HG03378 (cell line): ENCODE data around the gene OARD1.
"Not testable (repeated sequence)": the region's sequence is repeated elsewhere in the genome, so short reads cannot be mapped to it uniquely, and the experiment has no call there.

Experiments
- ATAC-seq: cut with Tn5 transposase; IDR thresholded peaks from one replicate; pipeline ENCODE4 v1.9.1; 2021; ENCODE audit warnings: mild to moderate bottlenecking, moderate library complexity; ENCODE audit not compliant: unreplicated experiment

The OARD1 gene

GRCh38 chr6:41071923-41072835, at the start of gene OARD1:
Gene OARD1, minus strand, starts transcription at chr6:41072356. Its CDS starts 722 bp downstream, at chr6:41071634.
- peak; percentile 63 for ATAC-seq

GRCh38 chr6:41120058-41120457, 47.9 kb upstream of the OARD1 start:
- no peak for ATAC-seq

GRCh38 chr6:41119508-41119907, 47.4 kb upstream of the OARD1 start:
- ATAC-seq = no peak

GRCh38 chr6:41115027-41115426, 42.9 kb upstream of the OARD1 start:
- not testable (repeated sequence) for ATAC-seq

GRCh38 chr6:41111017-41111416, 38.9 kb upstream of the OARD1 start:
- ATAC-seq = no peak

GRCh38 chr6:41103847-41104246, 31.7 kb upstream of the OARD1 start:
- no peak for ATAC-seq

GRCh38 chr6:41100871-41101287, 28.7 kb upstream of the OARD1 start:
- ATAC-seq = no peak

GRCh38 chr6:41098366-41098765, 26.2 kb upstream of the OARD1 start:
- ATAC-seq = no peak

- ATAC-seq = no peak
These were observed 25.4 kb upstream of the OARD1 start for GRCh38 chr6:41097467-41098090.

GRCh38 chr6:41093729-41094128, 21.6 kb upstream of the OARD1 start:
- ATAC-seq = no peak

- ATAC-seq = no peak
These were observed 20.4 kb upstream of the OARD1 start for GRCh38 chr6:41092421-41093140.

- no peak for ATAC-seq
These were observed 18.9 kb upstream of the OARD1 start for GRCh38 chr6:41090841-41091761.

- ATAC-seq = no peak
These were observed 16.3 kb upstream of the OARD1 start for GRCh38 chr6:41088451-41088850.

- ATAC-seq = no peak
These were observed 13.0 kb upstream of the OARD1 start for GRCh38 chr6:41085182-41085581.

- ATAC-seq = no peak
These were observed 10.9 kb upstream of the OARD1 start for GRCh38 chr6:41083072-41083471.

GRCh38 chr6:41080621-41081020, 8.5 kb upstream of the OARD1 start:
- no peak for ATAC-seq

- no peak for ATAC-seq
These were observed 6.9 kb upstream of the OARD1 start for GRCh38 chr6:41079080-41079479.

- ATAC-seq = no peak
These were observed 5.9 kb upstream of the OARD1 start for GRCh38 chr6:41078101-41078500.

GRCh38 chr6:41077536-41077935, 5.4 kb upstream of the OARD1 start:
- ATAC-seq = no peak
